ENCODE results near the gene PYCR2.

PYCR2 gene

DNA sequence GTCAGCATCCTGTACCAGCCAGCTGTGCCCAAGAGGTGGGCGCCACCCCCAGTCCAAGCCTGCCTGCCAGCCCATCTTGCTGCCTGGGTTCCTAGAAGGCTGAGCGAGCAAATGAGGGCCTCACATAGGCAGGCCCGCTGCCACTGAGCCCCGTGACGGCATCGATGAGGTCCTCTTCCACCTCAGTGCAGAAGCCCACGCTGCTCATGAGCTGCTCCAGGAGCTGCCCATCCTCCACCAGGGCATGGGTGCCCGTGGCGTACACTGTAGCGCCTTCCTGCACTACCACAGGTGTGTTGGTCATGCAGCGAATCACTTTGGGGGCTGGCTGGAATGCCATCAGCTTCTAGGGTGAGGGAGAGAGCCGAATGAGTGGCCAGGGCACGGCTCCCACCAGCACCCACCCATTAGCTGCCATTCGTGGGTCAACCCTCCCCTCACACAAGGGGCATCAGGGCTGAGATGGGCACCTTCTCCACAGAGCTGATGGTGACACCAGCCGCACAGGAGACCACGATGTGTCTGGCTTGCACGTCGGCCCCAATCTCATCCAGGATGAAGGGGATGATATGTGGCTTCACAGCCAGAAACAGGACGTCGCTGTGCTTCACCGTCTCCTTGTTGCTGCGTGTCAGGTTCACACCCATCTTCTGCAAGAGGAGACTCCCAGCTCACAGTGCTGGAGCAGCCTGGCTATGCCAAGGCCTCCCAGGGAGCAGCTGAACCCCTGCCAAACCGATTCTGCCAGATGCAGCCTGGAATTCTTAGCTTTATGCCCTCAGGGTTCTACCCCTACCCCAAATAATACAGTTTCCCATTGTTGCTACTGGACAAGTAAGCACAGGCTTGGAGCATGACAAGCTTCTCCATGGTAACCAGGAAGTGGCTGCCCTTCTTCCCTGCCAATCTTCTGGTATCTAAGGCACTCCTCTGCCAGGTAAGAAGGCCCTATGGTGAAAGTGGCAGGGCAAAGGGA, 2.0 kb downstream of the PYCR2 start:
- no peak for DNase-seq (ENCODE audit: low read depth in 1 of 2, low spot score in 1 of 2)

DNA sequence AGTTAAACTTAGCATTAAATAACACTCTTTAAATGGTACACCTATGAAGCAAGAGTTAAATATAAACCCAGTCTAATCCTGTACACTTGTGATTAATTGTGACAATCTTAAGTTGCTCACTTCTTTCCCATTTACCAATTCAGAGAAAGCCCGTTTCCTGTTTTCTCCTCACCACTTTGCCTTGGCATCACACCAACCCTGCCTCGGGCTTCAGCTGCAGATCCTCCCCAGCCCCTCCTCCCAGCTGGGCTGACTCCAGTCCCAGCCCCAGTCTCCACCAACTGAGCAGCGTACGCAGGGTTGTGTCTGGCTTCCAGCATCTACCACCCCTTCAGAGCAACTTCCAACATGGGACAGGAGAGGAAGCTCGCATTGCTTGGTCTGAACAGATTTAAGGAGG, 4.1 kb downstream of the PYCR2 start:
- no peak for DNase-seq (ENCODE audit: low read depth in 1 of 2, low spot score in 1 of 2)

DNA sequence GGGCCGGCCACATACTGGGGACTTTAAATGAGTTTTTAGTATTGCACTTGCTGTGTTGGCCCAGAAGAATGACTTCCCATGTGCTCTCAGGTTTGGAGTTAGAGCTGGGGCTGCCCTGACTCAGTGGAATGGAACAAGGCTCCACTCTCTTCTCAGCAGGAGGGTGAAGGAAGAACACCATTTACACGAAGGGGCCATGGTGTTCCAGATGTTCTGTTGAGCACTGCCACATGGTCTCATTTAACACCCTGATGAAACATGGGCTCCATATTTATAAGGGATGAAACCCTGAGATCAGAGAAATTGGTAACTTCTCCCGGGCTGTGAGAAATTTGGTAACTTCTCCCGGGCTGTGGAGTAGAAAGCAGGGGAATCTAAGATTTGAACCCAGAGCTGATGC, 5.8 kb downstream of the PYCR2 start:
- DNase-seq (ENCODE audit: low read depth in 1 of 2, low spot score in 1 of 2) = no peak

DNA sequence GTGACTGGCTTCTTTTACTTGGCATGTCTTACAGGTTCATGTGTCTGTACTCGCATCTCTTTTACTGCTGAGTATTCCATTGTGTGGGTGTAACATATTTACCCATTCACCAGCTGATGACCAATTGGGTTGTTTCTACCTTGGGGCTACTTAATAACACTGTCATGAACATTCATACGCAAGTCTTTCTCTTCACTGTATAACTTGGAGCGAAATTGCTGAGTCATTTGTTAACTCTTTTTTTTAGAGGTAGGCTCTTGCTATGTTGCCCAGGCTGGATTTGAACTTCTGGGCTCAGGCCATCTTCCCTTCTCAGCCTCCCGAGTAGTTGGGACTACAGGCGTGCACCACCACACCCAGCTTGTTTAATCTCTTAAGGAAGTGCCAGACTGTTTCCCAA, 6.5 kb downstream of the PYCR2 start:
- DNase-seq (ENCODE audit: low read depth in 1 of 2, low spot score in 1 of 2) = no peak

DNA sequence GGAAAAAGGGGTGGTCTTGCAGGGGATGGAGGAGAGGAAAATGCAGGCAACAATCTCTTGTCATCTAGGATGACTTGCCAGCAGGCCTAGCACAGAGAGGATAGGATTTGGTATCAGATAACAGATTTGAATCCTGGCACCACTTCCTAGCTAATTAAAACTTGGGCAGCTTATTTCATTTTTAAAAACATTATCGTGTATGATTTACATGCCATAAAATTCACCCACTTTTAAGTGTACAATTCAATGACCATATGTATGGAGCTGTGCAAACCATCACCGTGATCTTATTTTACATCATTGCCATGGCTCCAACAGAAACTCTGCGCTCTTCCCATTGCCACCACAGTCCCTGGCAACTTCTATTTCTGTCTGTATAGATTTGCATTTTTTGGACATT, 6.9 kb downstream of the PYCR2 start:
- no peak for DNase-seq (ENCODE audit: low read depth in 1 of 2, low spot score in 1 of 2)

DNA sequence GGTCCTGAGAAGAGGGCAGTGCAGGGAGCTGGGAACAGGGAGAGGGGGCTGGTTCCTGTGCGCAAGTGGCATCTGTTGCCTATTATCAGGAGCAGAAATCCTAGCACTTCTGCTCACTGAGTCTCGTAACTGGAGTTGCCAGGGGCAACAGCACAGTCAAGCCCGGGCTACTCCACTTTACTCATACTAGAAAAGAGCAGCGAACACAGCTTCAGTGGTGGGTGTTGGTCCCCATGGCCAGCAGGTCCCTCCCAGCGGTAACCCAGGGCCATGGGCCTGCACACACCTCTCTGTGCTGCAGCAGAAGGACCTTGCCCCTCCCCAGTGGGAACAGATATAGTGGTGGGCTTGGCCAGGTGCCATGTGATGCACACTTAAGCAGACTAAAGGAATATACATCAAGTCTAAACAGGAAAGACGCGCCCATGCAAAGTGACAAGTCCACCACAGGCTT, 8.5 kb downstream of the PYCR2 start:
- no peak for DNase-seq (ENCODE audit: low read depth in 1 of 2, low spot score in 1 of 2)

DNA sequence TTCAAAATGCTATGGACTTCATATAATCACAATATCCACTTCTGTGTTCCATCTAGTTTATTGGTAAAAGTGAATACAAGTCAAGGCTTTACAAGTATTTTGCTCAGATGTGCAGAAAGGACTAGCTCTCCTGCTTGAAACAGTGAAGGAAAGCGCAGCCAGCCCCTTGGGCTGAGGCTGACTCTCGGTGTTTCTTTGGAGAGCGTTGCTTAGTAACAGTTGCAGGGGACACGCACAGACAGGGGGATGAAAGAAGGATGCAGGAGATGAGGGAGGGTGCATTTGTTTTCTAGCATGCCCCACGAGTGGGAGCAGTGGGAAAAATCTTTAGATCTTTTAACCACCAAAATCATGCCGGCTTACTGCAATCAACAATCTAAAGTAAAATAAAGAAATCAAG, 9.1 kb downstream of the PYCR2 start:
- no peak for DNase-seq (ENCODE audit: low read depth in 1 of 2, low spot score in 1 of 2)

DNA sequence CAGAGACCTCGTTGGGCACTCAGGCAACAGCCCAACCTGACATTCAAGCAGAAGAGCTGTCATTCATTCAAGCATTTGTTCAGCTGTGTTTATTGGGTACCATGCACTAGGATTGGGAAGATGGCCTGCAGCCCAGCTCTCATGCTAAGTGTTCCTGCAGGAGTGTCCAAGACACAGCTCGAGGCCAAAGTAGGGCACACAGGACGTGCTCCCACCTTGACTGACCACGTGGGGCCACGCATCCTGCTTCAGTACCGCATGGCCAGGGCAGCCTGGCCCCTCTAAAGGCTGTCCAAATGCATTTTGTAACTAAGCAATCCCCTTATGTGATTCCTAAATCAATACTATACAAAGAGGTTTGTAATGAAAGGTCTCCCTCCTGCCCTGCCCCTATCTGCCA, 9.7 kb downstream of the PYCR2 start:
- no peak for DNase-seq (ENCODE audit: low read depth in 1 of 2, low spot score in 1 of 2)

DNA sequence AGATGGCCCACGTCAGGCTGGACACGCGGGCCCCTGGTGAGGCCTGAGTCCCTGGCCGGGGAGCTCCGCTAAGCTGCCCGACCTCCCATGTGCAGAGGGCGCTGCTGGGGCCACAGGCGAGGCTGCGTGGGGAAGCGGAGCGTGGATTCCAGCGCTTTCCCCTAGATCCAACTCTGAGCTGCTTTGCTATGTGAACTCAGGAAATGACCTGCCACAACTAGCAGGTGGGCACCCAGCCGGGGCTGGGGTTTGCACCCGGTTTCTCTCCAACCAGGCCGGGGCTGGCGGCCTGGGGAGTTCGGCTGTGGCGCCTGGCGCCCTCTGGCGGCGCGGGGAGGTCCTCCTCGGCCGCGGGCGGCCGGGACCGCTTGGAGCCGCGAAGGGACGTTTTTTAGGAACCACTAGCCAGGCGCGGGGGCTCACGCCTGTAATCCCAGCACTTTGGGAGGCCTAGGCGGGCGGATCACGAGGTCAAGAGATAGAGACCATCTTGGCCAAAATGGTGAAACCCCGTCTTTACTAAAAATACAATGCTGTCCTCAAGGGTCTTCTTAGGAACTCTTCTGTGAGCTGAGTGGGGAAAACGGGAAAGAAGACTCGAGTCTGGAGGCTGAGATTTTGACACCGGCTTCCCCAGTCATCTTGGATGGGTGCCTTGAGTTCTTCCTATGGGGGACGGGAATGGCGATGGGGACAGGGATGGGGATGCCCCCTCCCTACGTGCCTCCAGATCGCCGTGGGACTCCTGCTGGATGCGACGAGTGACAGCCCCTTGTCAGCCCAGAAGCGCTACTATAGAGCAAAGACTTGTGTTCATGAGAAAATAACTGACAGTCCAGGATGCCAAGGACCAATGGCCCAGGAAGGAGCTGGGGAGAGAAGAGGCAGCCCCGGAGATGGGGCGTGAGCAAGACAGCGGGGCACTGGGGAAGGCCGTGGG, 12.6 kb downstream of the PYCR2 start:
- DNase-seq (ENCODE audit: low read depth in 1 of 2, low spot score in 1 of 2) = peak; percentile 56 to 57

DNA sequence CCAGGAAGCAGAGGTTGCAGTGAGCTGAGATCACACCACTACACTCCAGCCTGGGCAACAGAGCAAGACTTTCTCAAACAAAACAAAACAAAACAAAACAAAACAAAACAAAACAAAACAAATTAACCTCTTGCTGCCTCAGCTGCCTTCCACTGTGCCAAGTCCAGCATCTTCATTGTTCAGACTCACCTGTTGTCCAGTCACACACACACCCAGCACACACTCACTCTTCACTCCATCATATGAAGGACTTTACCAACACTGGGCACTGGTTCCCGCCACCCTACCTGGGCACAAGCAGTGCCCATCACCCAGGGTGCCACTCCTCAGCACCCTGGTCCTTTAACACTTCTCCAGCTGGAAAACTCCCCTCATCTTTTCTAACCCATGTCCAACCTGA, 14.6 kb downstream of the PYCR2 start:
- DNase-seq (ENCODE audit: low read depth in 1 of 2, low spot score in 1 of 2) = no peak

DNA sequence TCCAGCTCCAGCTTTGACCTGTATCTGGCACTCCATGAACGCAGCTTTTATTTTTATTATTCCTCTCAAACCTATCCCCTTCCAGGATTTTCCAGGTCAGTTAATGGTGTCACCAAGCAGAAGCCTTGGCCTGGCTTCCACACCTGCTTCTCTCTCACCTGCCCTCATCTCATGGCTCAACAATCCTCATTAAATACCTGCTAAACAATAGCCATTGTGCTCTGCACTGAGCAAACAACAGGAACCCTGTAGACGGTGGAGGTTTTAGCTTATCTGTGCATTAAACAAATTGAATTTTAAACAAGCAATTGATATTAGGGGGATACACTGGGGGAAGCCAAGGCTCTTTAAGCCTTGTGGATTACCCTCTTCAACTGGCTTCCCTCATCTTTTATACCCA, 15.3 kb downstream of the PYCR2 start:
- DNase-seq (ENCODE audit: low read depth in 1 of 2, low spot score in 1 of 2) = no peak

DNA sequence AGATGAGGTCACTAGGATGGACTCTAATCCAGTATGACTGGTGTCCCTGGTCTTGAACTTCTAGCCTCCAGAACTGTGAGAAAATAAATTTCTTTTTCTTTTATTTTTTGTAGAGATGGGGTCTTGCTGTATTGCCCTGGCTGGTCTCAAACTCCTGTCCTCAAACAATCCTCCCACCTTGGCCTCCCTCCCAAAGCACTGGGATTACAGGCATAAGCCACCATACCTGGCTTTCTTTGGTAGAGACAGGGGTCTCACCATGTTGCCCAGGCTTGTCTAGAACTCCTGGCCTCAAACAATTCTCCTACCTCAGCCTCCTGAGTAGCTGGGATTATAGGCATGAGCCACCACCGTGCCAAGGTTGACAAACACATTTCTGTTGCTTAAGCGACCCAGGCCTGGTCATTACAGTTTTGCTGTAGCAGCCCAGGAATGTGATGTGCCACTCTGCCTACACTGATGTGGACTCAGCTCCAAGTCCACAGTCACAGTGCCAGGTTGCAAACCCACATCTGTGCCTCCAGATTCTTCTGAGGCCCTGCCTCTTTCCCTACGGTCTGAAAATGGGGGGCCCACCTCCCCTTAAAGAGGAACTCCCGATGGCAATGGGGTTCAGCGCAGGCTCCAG, 15.9 kb downstream of the PYCR2 start:
- DNase-seq (ENCODE audit: low read depth in 1 of 2, low spot score in 1 of 2) = no peak

DNA sequence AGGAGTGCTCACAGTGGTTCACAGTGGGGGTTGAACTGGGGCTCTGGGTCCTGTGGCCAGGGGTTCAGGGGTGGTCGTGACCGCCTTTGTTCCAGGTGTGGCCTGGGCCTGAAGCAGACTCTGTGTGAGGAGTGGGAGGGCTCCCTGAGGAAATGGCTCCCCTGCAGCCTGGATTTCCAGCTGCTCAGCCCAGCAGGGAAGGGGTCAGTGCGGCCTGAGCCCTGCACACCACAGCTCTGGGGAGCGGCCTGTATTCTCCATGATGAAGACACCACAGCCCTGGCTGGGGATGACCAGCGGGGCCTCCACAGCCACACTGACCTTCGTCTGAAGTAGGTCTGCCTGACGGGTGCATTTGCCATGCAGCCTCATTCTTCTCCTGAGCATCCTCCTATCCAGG, 16.7 kb downstream of the PYCR2 start:
- no peak for DNase-seq (ENCODE audit: low read depth in 1 of 2, low spot score in 1 of 2)

DNA sequence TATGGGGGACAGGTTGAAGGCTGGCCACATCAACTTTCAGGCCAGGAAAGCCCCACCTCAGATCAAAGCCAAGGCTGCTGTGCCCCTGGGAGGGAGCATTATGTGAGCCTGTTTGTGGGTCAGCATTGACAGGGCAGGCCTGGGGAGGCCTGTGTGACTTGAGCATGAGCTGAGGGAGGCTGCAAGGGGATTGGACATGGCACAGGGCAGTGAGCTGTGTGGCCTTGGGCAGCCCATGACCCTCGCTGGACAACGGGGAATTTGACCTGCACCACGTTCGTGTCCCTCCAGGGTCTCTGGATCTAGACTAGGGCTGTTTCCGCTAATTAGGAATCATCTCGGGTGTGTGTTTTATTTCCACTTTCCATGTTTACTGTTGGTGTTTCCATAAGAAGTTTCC, 17.6 kb downstream of the PYCR2 start:
- DNase-seq (ENCODE audit: low read depth in 1 of 2, low spot score in 1 of 2) = no peak

DNA sequence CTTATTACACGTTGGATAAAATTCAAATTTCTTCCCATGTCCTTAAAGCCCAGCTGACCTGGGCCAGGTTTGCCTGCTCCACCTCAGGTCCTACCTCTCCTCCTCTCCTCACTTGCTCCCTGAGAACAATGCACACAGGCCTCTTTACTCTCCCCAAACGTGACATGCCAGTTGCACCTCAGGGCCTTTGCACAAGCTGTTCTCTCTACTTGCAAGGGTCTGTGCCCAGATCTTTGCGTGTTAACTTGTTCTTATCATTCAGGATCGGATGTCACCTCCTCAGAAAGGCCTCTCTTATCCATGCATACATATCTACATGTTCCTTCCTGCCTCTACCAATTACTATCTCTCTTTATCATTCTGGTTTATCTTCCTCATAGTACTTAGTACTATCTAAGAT, 20.4 kb downstream of the PYCR2 start:
- no peak for DNase-seq (ENCODE audit: low read depth in 1 of 2, low spot score in 1 of 2)

DNA sequence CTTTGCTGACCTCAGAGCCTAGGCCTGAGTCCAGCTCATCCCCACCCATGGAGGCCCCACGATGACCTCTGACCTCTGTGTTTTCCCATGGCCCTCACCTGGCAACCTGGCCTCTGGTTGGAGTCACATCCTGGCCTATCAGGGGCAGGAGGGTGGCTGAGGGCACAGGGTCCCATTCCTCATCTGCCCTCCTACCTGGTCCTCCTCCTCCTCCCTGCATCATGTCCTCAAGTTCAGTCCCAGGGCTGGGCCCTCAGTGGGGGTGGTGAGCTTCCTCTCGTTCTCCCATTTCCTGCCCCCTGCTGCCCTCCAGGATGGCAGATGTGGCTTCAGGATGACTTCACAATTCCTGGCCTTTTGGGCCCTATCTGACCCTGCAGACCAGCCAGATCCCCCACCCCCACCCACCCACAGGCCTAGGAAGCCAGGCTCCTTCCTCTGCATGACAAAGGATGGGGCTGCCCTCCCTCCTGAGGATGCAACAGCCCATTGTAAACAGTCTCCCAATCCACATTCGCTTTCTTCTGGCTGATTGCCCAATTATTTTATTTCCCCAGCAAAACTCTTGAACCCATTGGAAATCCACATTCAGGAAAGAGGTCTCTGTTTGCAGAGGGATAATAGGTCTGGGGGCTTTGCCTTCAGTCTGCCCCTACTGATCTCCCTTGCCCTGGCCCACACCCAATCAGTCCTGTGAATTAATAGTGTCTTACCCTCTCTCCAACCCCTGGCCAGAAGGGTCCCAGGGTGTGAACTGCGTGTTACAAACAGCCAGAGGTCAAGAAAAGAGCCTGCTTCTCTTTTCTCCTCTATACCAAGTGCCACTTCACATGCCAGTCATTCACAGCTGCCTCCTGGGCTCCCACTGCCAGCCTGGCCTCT, 24.8 kb downstream of the PYCR2 start:
- DNase-seq (ENCODE audit: low read depth in 1 of 2, low spot score in 1 of 2) = no peak

DNA sequence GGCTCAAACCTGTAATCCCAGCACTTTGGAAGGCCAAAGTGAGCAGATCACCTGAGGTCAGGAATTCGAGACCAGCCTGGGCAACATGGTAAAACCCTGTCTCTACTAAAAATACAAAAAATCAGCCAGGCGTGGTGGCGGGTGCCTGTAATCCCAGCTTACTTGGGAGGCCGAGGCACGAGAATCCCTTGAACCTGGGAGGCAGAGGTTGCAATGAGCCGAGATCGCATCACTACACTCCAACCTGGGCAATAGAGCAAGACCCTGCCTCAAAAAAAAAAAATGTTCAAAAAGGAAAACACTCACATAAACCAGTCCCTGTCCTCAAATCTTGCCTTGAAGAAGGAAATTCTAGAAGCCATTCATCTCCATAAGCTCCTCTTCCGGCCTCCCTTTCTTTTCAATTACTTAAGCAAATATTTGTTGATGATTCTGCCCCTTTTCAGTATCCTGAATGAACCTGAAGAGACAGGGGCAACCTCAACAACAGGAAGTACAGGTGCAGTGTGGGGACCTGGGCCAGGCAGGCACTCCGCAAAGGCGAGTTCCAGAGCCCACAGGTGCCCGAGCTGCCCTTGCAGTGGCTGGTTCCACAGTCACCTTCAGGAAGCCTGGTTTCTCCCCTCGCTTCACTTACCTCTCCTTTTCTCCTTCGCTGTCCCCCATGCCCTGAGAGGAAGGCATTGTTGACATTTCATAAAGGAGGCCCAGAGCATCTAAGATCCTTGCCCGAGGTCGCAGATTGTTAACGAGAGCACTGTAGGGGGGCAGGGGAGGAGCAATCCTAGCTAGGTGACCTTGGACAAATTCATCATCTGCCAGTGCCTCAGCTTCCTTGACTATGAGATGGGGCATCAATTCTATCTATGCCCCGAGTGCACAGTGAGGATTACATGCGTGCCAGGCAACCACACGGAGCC, 26.2 kb downstream of the PYCR2 start:
- DNase-seq (ENCODE audit: low read depth in 1 of 2, low spot score in 1 of 2) = no peak

DNA sequence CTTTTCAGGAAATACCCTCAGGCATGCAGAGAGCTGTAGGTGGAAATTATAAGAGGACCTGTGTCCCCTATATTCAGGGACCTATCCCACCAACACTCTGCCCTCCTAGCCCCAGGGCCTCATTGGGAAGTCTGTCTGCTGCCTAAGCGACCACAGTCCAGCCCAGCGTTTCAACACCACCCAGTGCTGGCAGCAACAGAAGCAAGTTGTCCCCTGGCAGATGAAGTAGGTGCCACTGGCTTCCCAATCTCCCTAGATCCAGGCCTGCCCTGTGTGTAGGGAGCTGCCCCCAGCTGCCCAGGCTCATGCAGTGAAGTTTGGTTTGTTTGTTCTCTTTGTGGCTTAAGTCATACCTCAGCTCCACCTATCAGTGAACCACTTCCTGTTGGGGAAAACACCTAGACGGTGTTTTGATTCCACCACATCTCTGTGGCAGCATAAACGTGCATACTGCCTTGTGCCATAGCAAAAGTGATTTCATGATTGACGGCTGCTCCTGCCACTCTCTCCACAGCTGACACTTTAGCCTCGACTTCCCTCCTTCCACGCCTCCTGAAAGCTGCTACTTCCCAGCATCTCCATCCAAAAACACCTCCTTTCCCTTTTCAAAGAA, 27.0 kb downstream of the PYCR2 start:
- peak; percentile 37 to 60 for DNase-seq (ENCODE audit: low read depth in 1 of 2, low spot score in 1 of 2)

DNA sequence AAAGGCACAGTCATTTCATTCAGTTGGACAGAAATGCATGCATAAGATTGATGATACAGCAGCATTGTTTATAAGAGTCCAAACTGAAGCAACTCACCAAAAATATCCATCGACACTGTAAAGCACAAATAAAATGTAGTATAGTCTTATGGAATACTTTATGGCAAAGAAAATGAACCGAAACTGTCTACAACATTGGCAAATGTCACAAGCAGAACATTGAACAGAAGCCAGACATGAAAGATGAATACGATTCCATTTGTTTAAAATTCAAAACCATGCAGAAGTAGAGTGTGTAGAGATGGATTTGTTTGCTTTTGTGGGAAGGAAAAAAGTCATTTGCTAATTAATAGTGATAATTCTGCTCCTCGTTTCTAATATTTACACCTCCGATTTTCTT, 27.6 kb downstream of the PYCR2 start:
- DNase-seq (ENCODE audit: low read depth in 1 of 2, low spot score in 1 of 2) = no peak

All from activated T-helper 1 cell treated with anti-CD3 and anti-CD28 coated beads, Interleukin-2, amount 50 U/mL, for 16 hours (primary cell).